Measurements from ENCODE around the gene KIAA1958. TPM values are rescaled to one million over a fixed set of nuclear protein-coding genes. Genes with fewer than 3 reads are reported as not detected.

Gene KIAA1958, protein sequence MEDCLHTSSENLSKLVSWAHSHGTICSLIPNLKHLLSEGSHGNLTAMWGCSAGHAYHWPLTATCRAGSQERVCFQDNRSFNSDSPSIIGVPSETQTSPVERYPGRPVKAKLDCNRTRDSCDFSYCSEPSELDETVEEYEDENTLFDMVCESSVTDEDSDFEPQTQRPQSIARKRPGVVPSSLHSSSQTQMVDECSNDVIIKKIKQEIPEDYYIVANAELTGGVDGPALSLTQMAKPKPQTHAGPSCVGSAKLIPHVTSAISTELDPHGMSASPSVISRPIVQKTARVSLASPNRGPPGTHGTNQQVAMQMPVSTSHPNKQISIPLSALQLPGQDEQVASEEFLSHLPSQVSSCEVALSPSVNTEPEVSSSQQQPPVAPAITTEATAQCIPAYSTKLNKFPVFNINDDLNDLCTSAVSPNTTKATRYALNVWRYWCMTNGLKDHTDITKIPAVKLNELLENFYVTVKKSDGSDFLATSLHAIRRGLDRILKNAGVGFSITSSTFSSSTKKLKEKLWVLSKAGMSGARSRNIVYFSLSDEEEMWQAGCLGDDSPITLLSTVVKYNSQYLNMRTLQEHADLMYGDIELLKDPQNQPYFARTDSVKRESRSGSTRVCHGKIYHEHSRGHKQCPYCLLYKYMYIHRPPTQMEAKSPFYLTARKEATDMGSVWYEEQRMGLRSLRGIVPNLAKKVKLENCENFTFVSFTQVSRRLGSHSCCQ
- polyA plus RNA-seq (2013, experiment 1 of 2): 1.2 TPM
- polyA plus RNA-seq (2013, experiment 2 of 2): 1.1 TPM

GRCh38 chr9:112486221-112487007 lies at the start of gene KIAA1958:
Gene KIAA1958, plus strand, starts transcription at chr9:112486827. Its CDS starts 87,254 bp downstream, at chr9:112574081.
- 1% methylated on average over 37 of the region's 93 CpGs for WGBS
- Histone ChIP-seq H2BK120ac (ENCODE audit: low read depth, low read length) (no peak within 1 kb of the TSS), H2AFZ (ENCODE audit: low read depth, low read length) (peak within 1 kb of the TSS; percentile 98), H3K23ac (ENCODE audit: low read length in 2 of 2) (peak within 1 kb of the TSS; percentile 66 to 81), H3K36me3 (ENCODE audit: control insufficient read depth in 1 of 2, insufficient read depth in 2 of 2, low read depth in 1 of 2, low read length in 2 of 2) (no peaks in the 10 kb centered on the region), H3K27ac (ENCODE audit: low read length, poor library complexity, severe bottlenecking) (peak within 1 kb of the TSS; percentile 36), H4K8ac (ENCODE audit: low read length) (peak within 1 kb of the TSS; percentile 99), H3K4me1 (ENCODE audit: control insufficient read depth, insufficient read depth, low read depth, low read length) (peaks cover 2% of the 10 kb centered on the region), H3K4me2 (ENCODE audit: low read length, poor library complexity, severe bottlenecking) (peak within 1 kb of the TSS; percentile 90), H4K91ac (ENCODE audit: low read length) (peak within 1 kb of the TSS; percentile 94), H2BK15ac (ENCODE audit: low read depth, poor library complexity, severe bottlenecking) (peak within 1 kb of the TSS; percentile 67), H2BK12ac (ENCODE audit: low read length in 2 of 2) (peak within 1 kb of the TSS in 1 of 2 experiments; percentile 33), H3K27me3 (ENCODE audit: control insufficient read depth in 1 of 2, insufficient read depth in 1 of 2, low read length in 2 of 2) (no peaks in the 10 kb centered on the region), H3K79me1 (replicated peaks; ENCODE audit: low read length, poor library complexity, severe bottlenecking) (peaks cover 5% of the 10 kb centered on the region), H3K9ac (ENCODE audit: low read length) (peak within 1 kb of the TSS; percentile 91), H2AK5ac (ENCODE audit: low read length, severe bottlenecking) (no peak within 1 kb of the TSS), H3K14ac (ENCODE audit: low read length in 2 of 2) (peak within 1 kb of the TSS; percentile 15 to 56), H3K4me3 (ENCODE audit: insufficient read depth in 1 of 2, low read depth in 1 of 2, low read length in 2 of 2) (peak within 1 kb of the TSS; percentile 94 to 96), H3K9me3 (ENCODE audit: control insufficient read depth, low read length) (no peaks in the 10 kb centered on the region), H3K18ac (ENCODE audit: low read depth in 1 of 2, low read length in 2 of 2) (peak within 1 kb of the TSS; percentile 88 to 96), H2BK5ac (ENCODE audit: low read depth, low read length, poor library complexity, severe bottlenecking) (peak within 1 kb of the TSS; percentile 19), H3K4ac (ENCODE audit: low read depth in 1 of 2, low read length in 2 of 2) (peak within 1 kb of the TSS; percentile 73 to 80)
- peak; percentile 72 for DNase-seq

DNA sequence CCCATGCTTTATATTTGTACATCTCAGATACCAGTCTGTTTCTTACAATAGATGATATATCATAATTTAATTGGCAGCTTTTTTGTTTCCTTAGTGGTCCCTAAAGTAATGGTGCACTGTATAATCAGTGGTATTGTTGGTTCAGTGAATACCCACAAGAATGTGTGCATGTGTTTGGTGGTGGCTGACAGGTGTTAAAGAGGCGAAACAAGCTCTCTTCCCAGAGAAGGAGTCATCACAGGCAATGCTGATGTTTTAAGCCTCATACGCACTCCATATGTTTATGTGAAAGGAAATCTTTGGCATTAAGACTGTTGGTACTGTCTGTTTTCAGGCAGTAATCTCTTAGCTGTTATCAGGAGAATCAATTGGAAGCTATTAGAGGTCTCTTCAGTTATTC lies 49.2 kb upstream of the KIAA1958 start:
- no peak overlapping the region for H2AFZ ChIP-seq (ENCODE audit: low read depth, low read length)
- no peak overlapping the region for H4K91ac ChIP-seq (ENCODE audit: low read length)
- no peak overlapping the region for H2AK5ac ChIP-seq (ENCODE audit: low read length, severe bottlenecking)
- H3K4ac ChIP-seq (ENCODE audit: low read depth in 1 of 2, low read length in 2 of 2): no peak overlapping the region
- WGBS: 100% methylated on average over 2 of the region's 2 CpGs
- H3K4me1 ChIP-seq (ENCODE audit: control insufficient read depth, insufficient read depth, low read depth, low read length): no peaks in the 10 kb centered on the region
- peaks cover 10 to 61% of the 10 kb centered on the region in 2 experiments for H3K36me3 ChIP-seq (ENCODE audit: control insufficient read depth in 1 of 2, insufficient read depth in 2 of 2, low read depth in 1 of 2, low read length in 2 of 2)
- no peak overlapping the region for H3K4me2 ChIP-seq (ENCODE audit: low read length, poor library complexity, severe bottlenecking)
- no peaks in the 10 kb centered on the region for H3K9me3 ChIP-seq (ENCODE audit: control insufficient read depth, low read length)
- H2BK120ac ChIP-seq (ENCODE audit: low read depth, low read length): no peak overlapping the region
- no peak overlapping the region for H3K9ac ChIP-seq (ENCODE audit: low read length)
- H2BK5ac ChIP-seq (ENCODE audit: low read depth, low read length, poor library complexity, severe bottlenecking): no peak overlapping the region
- no peak overlapping the region for H2BK12ac ChIP-seq (ENCODE audit: low read length in 2 of 2)
- no peak overlapping the region for H3K14ac ChIP-seq (ENCODE audit: low read length in 2 of 2)
- H3K23ac ChIP-seq (ENCODE audit: low read length in 2 of 2): no peak overlapping the region
- no peaks in the 10 kb centered on the region for H3K79me1 ChIP-seq (replicated peaks; ENCODE audit: low read length, poor library complexity, severe bottlenecking)
- H3K18ac ChIP-seq (ENCODE audit: low read depth in 1 of 2, low read length in 2 of 2): no peak overlapping the region
- H4K8ac ChIP-seq (ENCODE audit: low read length): no peak overlapping the region
- H3K27ac ChIP-seq (ENCODE audit: low read length, poor library complexity, severe bottlenecking): no peak overlapping the region
- no peak overlapping the region for H3K4me3 ChIP-seq (ENCODE audit: insufficient read depth in 1 of 2, low read depth in 1 of 2, low read length in 2 of 2)
- no peaks in the 10 kb centered on the region for H3K27me3 ChIP-seq (ENCODE audit: control insufficient read depth in 1 of 2, insufficient read depth in 1 of 2, low read length in 2 of 2)
- H2BK15ac ChIP-seq (ENCODE audit: low read depth, poor library complexity, severe bottlenecking): no peak overlapping the region
- DNase-seq: no peak

GRCh38 chr9:112439171-112439570 lies 47.5 kb upstream of the KIAA1958 start:
- Histone ChIP-seq H3K4me1 (ENCODE audit: control insufficient read depth, insufficient read depth, low read depth, low read length) (peaks cover 2% of the 10 kb centered on the region), H3K4me2 (ENCODE audit: low read length, poor library complexity, severe bottlenecking) (no peak overlapping the region), H2BK12ac (ENCODE audit: low read length in 2 of 2) (no peak overlapping the region), H2AK5ac (ENCODE audit: low read length, severe bottlenecking) (no peak overlapping the region), H3K9ac (ENCODE audit: low read length) (no peak overlapping the region), H4K8ac (ENCODE audit: low read length) (no peak overlapping the region), H3K27ac (ENCODE audit: low read length, poor library complexity, severe bottlenecking) (no peak overlapping the region), H3K18ac (ENCODE audit: low read depth in 1 of 2, low read length in 2 of 2) (no peak overlapping the region), H3K4me3 (ENCODE audit: insufficient read depth in 1 of 2, low read depth in 1 of 2, low read length in 2 of 2) (no peak overlapping the region), H3K79me1 (replicated peaks; ENCODE audit: low read length, poor library complexity, severe bottlenecking) (no peaks in the 10 kb centered on the region), H2AFZ (ENCODE audit: low read depth, low read length) (no peak overlapping the region), H3K36me3 (ENCODE audit: control insufficient read depth in 1 of 2, insufficient read depth in 2 of 2, low read depth in 1 of 2, low read length in 2 of 2) (peaks cover 6 to 55% of the 10 kb centered on the region in 2 experiments), H2BK5ac (ENCODE audit: low read depth, low read length, poor library complexity, severe bottlenecking) (no peak overlapping the region), H3K14ac (ENCODE audit: low read length in 2 of 2) (no peak overlapping the region), H2BK120ac (ENCODE audit: low read depth, low read length) (no peak overlapping the region), H3K9me3 (ENCODE audit: control insufficient read depth, low read length) (no peaks in the 10 kb centered on the region), H3K4ac (ENCODE audit: low read depth in 1 of 2, low read length in 2 of 2) (no peak overlapping the region), H4K91ac (ENCODE audit: low read length) (no peak overlapping the region), H3K27me3 (ENCODE audit: control insufficient read depth in 1 of 2, insufficient read depth in 1 of 2, low read length in 2 of 2) (no peaks in the 10 kb centered on the region), H2BK15ac (ENCODE audit: low read depth, poor library complexity, severe bottlenecking) (no peak overlapping the region), H3K23ac (ENCODE audit: low read length in 2 of 2) (no peak overlapping the region)
- WGBS: 100% methylated on average over 2 of the region's 2 CpGs
- no peak for DNase-seq

Measured in mesenchymal stem cell (in vitro differentiated cells and primary cell).